ENCODE measurements around the gene FGF23.

FGF23 gene

GRCh38 chr12:4356041-4356327, 23.5 kb downstream of the FGF23 start:
- no peak overlapping the region for H3K27ac ChIP-seq (ENCODE audit: low read depth, low read length)
- peaks cover 4 to 5% of the 10 kb centered on the region in 2 donors for H3K36me3 ChIP-seq (ENCODE audit: control insufficient read depth in 1 of 2, insufficient read depth in 2 of 2, low read length in 2 of 2)
- H3K9me3 ChIP-seq (ENCODE audit: control insufficient read depth in 1 of 2, low read length in 2 of 2), result peaks cover 5 to 6% of the 10 kb centered on the region in 2 donors
- H3K9ac ChIP-seq (ENCODE audit: low read depth in 1 of 2, low read length in 2 of 2), result no peak overlapping the region
- H3K4me3 ChIP-seq (ENCODE audit: low read depth in 1 of 2, low read length in 2 of 2), result no peak overlapping the region
- no peaks in the 10 kb centered on the region for H3K4me1 ChIP-seq (ENCODE audit: control insufficient read depth in 1 of 2, insufficient read depth in 2 of 2, low read length in 2 of 2)
- no peaks in the 10 kb centered on the region for H3K27me3 ChIP-seq (ENCODE audit: control insufficient read depth in 1 of 2, insufficient read depth in 2 of 2, low read length in 2 of 2)

DNA sequence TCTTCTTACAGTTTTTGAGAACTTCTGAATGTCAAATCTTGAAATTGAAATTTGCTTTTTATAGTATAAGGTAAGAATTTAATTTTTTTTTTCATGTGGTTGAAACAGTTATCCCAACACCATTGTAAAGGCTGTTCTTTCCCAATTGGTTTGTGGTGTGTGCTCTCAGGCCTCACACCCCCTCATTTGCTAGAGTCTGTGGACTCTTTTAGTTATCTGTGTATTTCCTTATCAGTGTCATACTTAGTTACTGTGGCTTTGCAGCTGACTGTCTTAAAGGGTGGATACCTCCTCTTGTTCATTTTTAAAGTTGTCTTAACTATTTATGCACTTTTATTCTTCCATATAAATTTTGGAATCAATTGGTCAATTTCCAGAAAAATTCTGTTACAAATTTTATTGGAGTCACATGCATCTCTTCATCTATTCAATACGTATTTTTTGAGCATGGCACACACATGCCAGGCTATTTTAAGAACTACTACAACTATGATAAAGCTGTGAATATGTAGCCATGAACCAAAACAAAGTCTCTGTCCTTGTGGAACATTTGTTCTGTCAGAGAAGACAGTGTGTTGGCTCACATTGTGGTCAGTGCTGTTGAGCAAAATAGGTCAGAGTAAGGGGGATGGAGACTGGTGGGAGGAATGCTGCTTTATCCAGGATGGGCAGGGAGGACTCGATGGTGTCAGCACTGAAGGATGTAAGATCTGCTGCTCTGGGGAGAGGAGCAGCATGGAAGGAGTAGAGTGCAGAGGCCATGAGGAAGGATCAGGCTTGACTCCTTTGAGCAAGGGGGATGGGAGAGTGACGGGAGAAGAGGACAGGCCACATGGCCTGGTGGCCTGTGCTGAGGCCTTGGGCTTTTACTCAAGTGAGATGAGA, 24.1 kb downstream of the FGF23 start:
- Histone ChIP-seq H3K27ac (ENCODE audit: low read depth, low read length) (no peak overlapping the region), H3K4me1 (ENCODE audit: control insufficient read depth in 1 of 2, insufficient read depth in 2 of 2, low read length in 2 of 2) (no peaks in the 10 kb centered on the region), H3K9me3 (ENCODE audit: control insufficient read depth in 1 of 2, low read length in 2 of 2) (peaks cover 5 to 6% of the 10 kb centered on the region in 2 donors), H3K36me3 (ENCODE audit: control insufficient read depth in 1 of 2, insufficient read depth in 2 of 2, low read length in 2 of 2) (peaks cover 4 to 5% of the 10 kb centered on the region in 2 donors), H3K9ac (ENCODE audit: low read depth in 1 of 2, low read length in 2 of 2) (no peak overlapping the region), H3K4me3 (ENCODE audit: low read depth in 1 of 2, low read length in 2 of 2) (no peak overlapping the region), H3K27me3 (ENCODE audit: control insufficient read depth in 1 of 2, insufficient read depth in 2 of 2, low read length in 2 of 2) (no peaks in the 10 kb centered on the region)

- Histone ChIP-seq H3K9ac (ENCODE audit: low read depth in 1 of 2, low read length in 2 of 2) (no peak overlapping the region), H3K4me1 (ENCODE audit: control insufficient read depth in 1 of 2, insufficient read depth in 2 of 2, low read length in 2 of 2) (no peaks in the 10 kb centered on the region), H3K27me3 (ENCODE audit: control insufficient read depth in 1 of 2, insufficient read depth in 2 of 2, low read length in 2 of 2) (no peaks in the 10 kb centered on the region), H3K27ac (ENCODE audit: low read depth, low read length) (no peak overlapping the region), H3K9me3 (ENCODE audit: control insufficient read depth in 1 of 2, low read length in 2 of 2) (no peaks in the 10 kb centered on the region), H3K36me3 (ENCODE audit: control insufficient read depth in 1 of 2, insufficient read depth in 2 of 2, low read length in 2 of 2) (peaks cover 5 to 10% of the 10 kb centered on the region in 2 donors), H3K4me3 (ENCODE audit: low read depth in 1 of 2, low read length in 2 of 2) (no peak overlapping the region)
Measured at GRCh38 chr12:4353785-4354208, 25.7 kb downstream of the FGF23 start.

DNA sequence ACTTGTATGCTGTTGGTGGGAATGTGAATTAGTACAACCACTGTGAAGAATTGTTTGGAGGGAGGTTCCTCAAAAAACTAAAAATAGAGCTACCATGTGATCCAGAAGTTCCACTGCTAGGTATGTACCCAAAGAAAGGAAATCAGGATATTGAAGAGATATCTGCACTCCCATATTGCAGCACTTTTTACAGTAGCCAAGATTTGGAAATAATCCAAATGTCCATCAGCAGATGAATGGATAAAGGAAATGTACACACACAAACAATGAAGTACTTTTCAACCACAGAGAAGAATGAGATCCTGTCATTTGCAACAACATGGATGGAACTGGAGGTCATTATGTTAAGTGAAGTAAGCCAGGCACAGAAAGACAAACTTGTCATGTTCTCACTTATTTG, 32.6 kb downstream of the FGF23 start:
- Histone ChIP-seq H3K27me3 (ENCODE audit: control insufficient read depth in 1 of 2, insufficient read depth in 2 of 2, low read length in 2 of 2) (no peaks in the 10 kb centered on the region), H3K36me3 (ENCODE audit: control insufficient read depth in 1 of 2, insufficient read depth in 2 of 2, low read length in 2 of 2) (peaks cover 0 to 6% of the 10 kb centered on the region in 2 donors), H3K4me3 (ENCODE audit: low read depth in 1 of 2, low read length in 2 of 2) (no peak overlapping the region), H3K4me1 (ENCODE audit: control insufficient read depth in 1 of 2, insufficient read depth in 2 of 2, low read length in 2 of 2) (no peaks in the 10 kb centered on the region), H3K9ac (ENCODE audit: low read depth in 1 of 2, low read length in 2 of 2) (no peak overlapping the region), H3K9me3 (ENCODE audit: control insufficient read depth in 1 of 2, low read length in 2 of 2) (no peaks in the 10 kb centered on the region), H3K27ac (ENCODE audit: low read depth, low read length) (no peak overlapping the region)

DNA sequence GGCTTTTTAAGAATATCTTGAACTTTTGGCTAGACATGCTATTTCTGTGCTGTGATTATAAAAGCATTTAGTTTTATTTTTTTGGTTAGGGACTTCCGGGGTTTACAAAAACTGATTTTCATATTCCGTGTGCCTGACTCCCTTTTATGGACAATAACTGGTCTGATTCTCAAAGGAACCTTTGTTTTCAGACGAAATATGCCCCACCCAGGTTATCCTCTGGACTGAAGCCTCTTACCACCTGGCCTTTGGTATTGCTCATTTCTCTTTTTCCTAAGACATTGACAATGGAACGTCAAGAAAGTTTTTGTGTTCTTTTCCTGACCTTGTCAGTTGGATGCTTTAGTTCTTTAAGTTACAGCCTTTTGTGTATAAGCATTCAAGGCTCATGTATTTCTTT, 47.7 kb downstream of the FGF23 start:
- Histone ChIP-seq H3K4me1 (ENCODE audit: control insufficient read depth in 1 of 2, insufficient read depth in 2 of 2, low read length in 2 of 2) (no peaks in the 10 kb centered on the region), H3K36me3 (ENCODE audit: control insufficient read depth in 1 of 2, insufficient read depth in 2 of 2, low read length in 2 of 2) (peaks cover 3 to 4% of the 10 kb centered on the region in 2 donors), H3K4me3 (ENCODE audit: low read depth in 1 of 2, low read length in 2 of 2) (no peak overlapping the region), H3K9ac (ENCODE audit: low read depth in 1 of 2, low read length in 2 of 2) (no peak overlapping the region), H3K27ac (ENCODE audit: low read depth, low read length) (no peak overlapping the region), H3K9me3 (ENCODE audit: control insufficient read depth in 1 of 2, low read length in 2 of 2) (no peaks in the 10 kb centered on the region), H3K27me3 (ENCODE audit: control insufficient read depth in 1 of 2, insufficient read depth in 2 of 2, low read length in 2 of 2) (no peaks in the 10 kb centered on the region)

DNA sequence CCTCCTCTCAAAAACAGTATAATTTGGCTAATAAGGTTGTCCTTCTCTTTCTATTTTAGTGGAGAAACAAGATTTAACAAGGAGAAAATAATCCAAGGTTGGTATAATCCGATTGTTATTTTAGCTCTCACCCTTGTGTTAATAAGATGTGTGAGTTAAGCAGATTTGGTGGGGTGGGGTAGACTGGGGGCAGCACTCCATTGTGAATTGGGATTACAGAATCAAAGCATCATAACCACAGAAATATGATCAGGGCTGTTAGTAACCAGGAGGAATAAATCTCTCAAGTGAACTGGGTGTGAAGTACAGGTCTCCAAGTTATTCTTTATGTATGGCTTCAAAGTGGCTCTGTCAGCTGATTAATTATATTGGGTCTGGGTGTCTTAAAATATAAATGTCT, 48.3 kb downstream of the FGF23 start:
- no peaks in the 10 kb centered on the region for H3K9me3 ChIP-seq (ENCODE audit: control insufficient read depth in 1 of 2, low read length in 2 of 2)
- no peak overlapping the region for H3K9ac ChIP-seq (ENCODE audit: low read depth in 1 of 2, low read length in 2 of 2)
- H3K27ac ChIP-seq (ENCODE audit: low read depth, low read length), result no peak overlapping the region
- no peak overlapping the region for H3K4me3 ChIP-seq (ENCODE audit: low read depth in 1 of 2, low read length in 2 of 2)
- peaks cover 3 to 4% of the 10 kb centered on the region in 2 donors for H3K36me3 ChIP-seq (ENCODE audit: control insufficient read depth in 1 of 2, insufficient read depth in 2 of 2, low read length in 2 of 2)
- no peaks in the 10 kb centered on the region for H3K27me3 ChIP-seq (ENCODE audit: control insufficient read depth in 1 of 2, insufficient read depth in 2 of 2, low read length in 2 of 2)
- H3K4me1 ChIP-seq (ENCODE audit: control insufficient read depth in 1 of 2, insufficient read depth in 2 of 2, low read length in 2 of 2), result no peaks in the 10 kb centered on the region

GRCh38 chr12:4330203-4330602, 49.3 kb downstream of the FGF23 start:
- no peak overlapping the region for H3K27ac ChIP-seq (ENCODE audit: low read depth, low read length)
- peaks cover under 1 to 3% of the 10 kb centered on the region in 2 donors for H3K36me3 ChIP-seq (ENCODE audit: control insufficient read depth in 1 of 2, insufficient read depth in 2 of 2, low read length in 2 of 2)
- no peaks in the 10 kb centered on the region for H3K27me3 ChIP-seq (ENCODE audit: control insufficient read depth in 1 of 2, insufficient read depth in 2 of 2, low read length in 2 of 2)
- H3K4me3 ChIP-seq (ENCODE audit: low read depth in 1 of 2, low read length in 2 of 2), result no peak overlapping the region
- no peaks in the 10 kb centered on the region for H3K9me3 ChIP-seq (ENCODE audit: control insufficient read depth in 1 of 2, low read length in 2 of 2)
- no peak overlapping the region for H3K9ac ChIP-seq (ENCODE audit: low read depth in 1 of 2, low read length in 2 of 2)
- H3K4me1 ChIP-seq (ENCODE audit: control insufficient read depth in 1 of 2, insufficient read depth in 2 of 2, low read length in 2 of 2), result no peaks in the 10 kb centered on the region

DNA sequence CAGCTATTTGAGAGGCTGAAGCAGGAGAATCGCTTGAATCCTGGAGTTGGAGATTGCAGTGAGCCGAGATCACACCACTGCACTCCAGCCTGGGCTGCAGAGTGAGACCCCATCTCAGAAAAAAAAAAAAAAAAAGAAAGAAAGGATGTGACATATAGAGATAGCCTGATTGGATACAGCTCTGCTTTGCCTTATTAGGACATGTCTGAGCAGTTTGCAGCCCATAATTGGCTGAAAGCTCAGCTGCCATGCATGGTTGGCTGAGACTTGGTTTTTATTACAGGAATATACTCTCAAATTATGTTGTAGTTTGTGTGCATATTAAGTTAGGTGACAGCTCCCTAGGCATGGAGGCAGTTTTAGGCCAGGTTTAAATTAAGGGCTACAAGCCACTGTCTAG, 52.2 kb downstream of the FGF23 start:
- Histone ChIP-seq H3K36me3 (ENCODE audit: control insufficient read depth in 1 of 2, insufficient read depth in 2 of 2, low read length in 2 of 2) (peaks cover 0 to 7% of the 10 kb centered on the region in 2 donors), H3K27ac (ENCODE audit: low read depth, low read length) (no peak overlapping the region), H3K27me3 (ENCODE audit: control insufficient read depth in 1 of 2, insufficient read depth in 2 of 2, low read length in 2 of 2) (no peaks in the 10 kb centered on the region), H3K4me3 (ENCODE audit: low read depth in 1 of 2, low read length in 2 of 2) (no peak overlapping the region), H3K4me1 (ENCODE audit: control insufficient read depth in 1 of 2, insufficient read depth in 2 of 2, low read length in 2 of 2) (peaks cover 2 to 5% of the 10 kb centered on the region in 2 donors), H3K9me3 (ENCODE audit: control insufficient read depth in 1 of 2, low read length in 2 of 2) (no peaks in the 10 kb centered on the region), H3K9ac (ENCODE audit: low read depth in 1 of 2, low read length in 2 of 2) (no peak overlapping the region)

DNA sequence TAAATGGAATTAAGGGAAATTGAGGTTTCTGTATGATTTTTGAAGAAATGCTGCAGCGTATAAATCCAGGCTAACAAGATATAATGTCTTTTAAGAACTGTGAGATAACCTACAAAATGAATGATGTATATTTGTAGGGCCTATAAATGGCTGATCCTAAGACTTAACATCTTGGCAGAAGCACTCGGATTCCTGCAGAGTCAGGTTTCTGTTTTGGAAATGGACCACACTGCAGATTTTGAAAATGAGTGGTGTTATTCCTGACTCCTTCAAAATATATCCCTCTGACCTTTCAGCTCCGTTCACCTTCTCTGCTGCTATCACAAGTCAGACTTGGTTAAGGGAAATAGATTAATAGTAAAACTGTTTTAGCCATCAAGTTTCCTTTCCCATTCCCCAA, 53.5 kb downstream of the FGF23 start:
- no peaks in the 10 kb centered on the region for H3K9me3 ChIP-seq (ENCODE audit: control insufficient read depth in 1 of 2, low read length in 2 of 2)
- H3K36me3 ChIP-seq (ENCODE audit: control insufficient read depth in 1 of 2, insufficient read depth in 2 of 2, low read length in 2 of 2), result peaks cover 0 to 7% of the 10 kb centered on the region in 2 donors
- no peak overlapping the region for H3K27ac ChIP-seq (ENCODE audit: low read depth, low read length)
- H3K4me3 ChIP-seq (ENCODE audit: low read depth in 1 of 2, low read length in 2 of 2), result no peak overlapping the region
- no peak overlapping the region for H3K9ac ChIP-seq (ENCODE audit: low read depth in 1 of 2, low read length in 2 of 2)
- H3K4me1 ChIP-seq (ENCODE audit: control insufficient read depth in 1 of 2, insufficient read depth in 2 of 2, low read length in 2 of 2), result peaks cover 8% of the 10 kb centered on the region in 2 donors
- no peaks in the 10 kb centered on the region for H3K27me3 ChIP-seq (ENCODE audit: control insufficient read depth in 1 of 2, insufficient read depth in 2 of 2, low read length in 2 of 2)

GRCh38 chr12:4324366-4324765, 55.1 kb downstream of the FGF23 start:
- H3K4me1 ChIP-seq (ENCODE audit: control insufficient read depth in 1 of 2, insufficient read depth in 2 of 2, low read length in 2 of 2), result peaks cover 8 to 15% of the 10 kb centered on the region in 2 donors
- no peak overlapping the region for H3K27ac ChIP-seq (ENCODE audit: low read depth, low read length)
- H3K4me3 ChIP-seq (ENCODE audit: low read depth in 1 of 2, low read length in 2 of 2), result no peak overlapping the region

More at GRCh38 chr12:4324366-4324765, 55.1 kb downstream of the FGF23 start:
- Histone ChIP-seq H3K36me3 (ENCODE audit: control insufficient read depth in 1 of 2, insufficient read depth in 2 of 2, low read length in 2 of 2) (peaks cover 0 to 7% of the 10 kb centered on the region in 2 donors), H3K9ac (ENCODE audit: low read depth in 1 of 2, low read length in 2 of 2) (no peak overlapping the region), H3K27me3 (ENCODE audit: control insufficient read depth in 1 of 2, insufficient read depth in 2 of 2, low read length in 2 of 2) (no peaks in the 10 kb centered on the region), H3K9me3 (ENCODE audit: control insufficient read depth in 1 of 2, low read length in 2 of 2) (no peaks in the 10 kb centered on the region)

Data from duodenal mucosa (tissue), 2 donors.